Retinal pigment epithelial cell (primary cell): ENCODE measurements around the gene APAF1.
"Not testable (repeated sequence)": the region's sequence is repeated elsewhere in the genome, so short reads cannot be mapped to it uniquely, and the experiment has no call there.

ENCODE experiments used
- DNase-seq: peaks from one replicate; pipeline ENCODE4 v3.0.0-alpha.2; 2010; ENCODE audit warnings: low read depth
- H3K4me3 ChIP-seq: 2 replicates; pipeline ENCODE4 v1.5.1; 2011; ENCODE audit warnings: mild to moderate bottlenecking, low read length, control low read depth, moderate library complexity
- TF ChIP-seq, protein P1 (sequence below): conservative IDR thresholded peaks from 2 replicates; pipeline ENCODE4 v1.5.1; 2011; ENCODE audit warnings: low read depth, low read length, control low read depth, inconsistent platforms

APAF1 gene

GRCh38 chr12:98618952-98619351 lies 26.1 kb upstream of the APAF1 start:
- H3K4me3 ChIP-seq = no peak overlapping the region
- TF ChIP-seq, protein P1, sequence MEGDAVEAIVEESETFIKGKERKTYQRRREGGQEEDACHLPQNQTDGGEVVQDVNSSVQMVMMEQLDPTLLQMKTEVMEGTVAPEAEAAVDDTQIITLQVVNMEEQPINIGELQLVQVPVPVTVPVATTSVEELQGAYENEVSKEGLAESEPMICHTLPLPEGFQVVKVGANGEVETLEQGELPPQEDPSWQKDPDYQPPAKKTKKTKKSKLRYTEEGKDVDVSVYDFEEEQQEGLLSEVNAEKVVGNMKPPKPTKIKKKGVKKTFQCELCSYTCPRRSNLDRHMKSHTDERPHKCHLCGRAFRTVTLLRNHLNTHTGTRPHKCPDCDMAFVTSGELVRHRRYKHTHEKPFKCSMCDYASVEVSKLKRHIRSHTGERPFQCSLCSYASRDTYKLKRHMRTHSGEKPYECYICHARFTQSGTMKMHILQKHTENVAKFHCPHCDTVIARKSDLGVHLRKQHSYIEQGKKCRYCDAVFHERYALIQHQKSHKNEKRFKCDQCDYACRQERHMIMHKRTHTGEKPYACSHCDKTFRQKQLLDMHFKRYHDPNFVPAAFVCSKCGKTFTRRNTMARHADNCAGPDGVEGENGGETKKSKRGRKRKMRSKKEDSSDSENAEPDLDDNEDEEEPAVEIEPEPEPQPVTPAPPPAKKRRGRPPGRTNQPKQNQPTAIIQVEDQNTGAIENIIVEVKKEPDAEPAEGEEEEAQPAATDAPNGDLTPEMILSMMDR = no peak
- no peak for DNase-seq

GRCh38 chr12:98635657-98636323 lies 9.3 kb upstream of the APAF1 start:
- TF ChIP-seq, protein P1 = no peak
- peak; percentile 91 for DNase-seq
- no peak overlapping the region for H3K4me3 ChIP-seq

DNA sequence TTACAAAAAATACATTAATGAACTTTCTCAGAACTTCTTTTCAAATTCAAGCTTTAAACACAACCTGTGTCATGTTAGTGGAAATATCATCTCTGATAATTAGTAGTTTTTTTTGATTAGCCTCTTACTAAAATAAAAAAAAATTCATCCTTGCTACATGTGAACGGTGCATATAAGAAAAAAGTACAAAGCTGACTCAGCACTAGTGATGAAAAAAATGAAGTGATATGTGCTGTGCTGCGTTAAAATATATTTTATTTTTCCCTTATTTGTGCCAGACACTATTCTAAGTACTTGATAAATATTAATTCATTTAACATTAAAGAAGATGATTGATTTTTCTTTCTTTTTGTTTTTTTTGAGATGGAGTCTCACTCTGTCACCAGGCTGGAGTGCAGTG lies 8.0 kb upstream of the APAF1 start:
- H3K4me3 ChIP-seq = no peak overlapping the region
- TF ChIP-seq, protein P1 = no peak
- DNase-seq = no peak

DNA sequence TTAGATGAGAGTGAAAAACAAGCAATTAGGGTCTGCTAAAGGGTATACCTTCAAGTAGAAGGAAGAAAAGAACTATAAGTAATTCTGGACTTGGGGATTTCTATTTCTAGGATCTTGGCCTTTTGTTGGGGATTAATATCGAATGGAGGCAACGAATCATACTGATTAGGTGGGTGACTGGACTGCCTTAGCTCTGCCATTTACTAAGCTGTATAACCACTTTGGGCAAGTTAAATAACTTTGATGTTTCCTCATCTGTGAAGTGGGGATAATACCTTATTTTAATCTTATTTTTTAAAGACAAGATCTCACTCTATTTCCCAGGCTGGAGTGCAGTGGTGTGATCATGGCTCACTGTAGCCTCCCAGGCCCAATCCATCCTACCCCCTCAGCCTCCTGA lies 7.1 kb upstream of the APAF1 start:
- TF ChIP-seq, protein P1 = no peak
- no peak overlapping the region for H3K4me3 ChIP-seq
- DNase-seq = no peak

DNA sequence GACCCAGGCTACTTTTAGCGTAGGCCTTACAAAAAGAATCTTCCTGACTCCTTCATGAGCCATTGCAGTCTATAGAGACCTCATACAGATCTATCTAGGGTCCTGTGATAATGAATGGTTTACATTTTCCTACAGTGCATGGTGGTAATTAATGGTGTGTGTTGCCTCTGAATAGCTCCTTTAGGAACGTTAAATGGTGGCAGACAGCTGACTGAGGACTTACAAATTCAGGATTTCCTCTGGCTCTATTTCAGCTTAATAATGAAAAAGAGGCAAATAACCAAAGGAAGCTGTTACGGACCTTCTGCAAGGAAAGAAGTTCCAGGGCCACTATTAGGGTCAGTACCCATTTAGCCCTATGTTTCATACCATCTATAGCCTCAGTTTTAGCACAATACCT lies 5.6 kb upstream of the APAF1 start:
- TF ChIP-seq, protein P1 = no peak
- H3K4me3 ChIP-seq = no peak overlapping the region
- DNase-seq = no peak

DNA sequence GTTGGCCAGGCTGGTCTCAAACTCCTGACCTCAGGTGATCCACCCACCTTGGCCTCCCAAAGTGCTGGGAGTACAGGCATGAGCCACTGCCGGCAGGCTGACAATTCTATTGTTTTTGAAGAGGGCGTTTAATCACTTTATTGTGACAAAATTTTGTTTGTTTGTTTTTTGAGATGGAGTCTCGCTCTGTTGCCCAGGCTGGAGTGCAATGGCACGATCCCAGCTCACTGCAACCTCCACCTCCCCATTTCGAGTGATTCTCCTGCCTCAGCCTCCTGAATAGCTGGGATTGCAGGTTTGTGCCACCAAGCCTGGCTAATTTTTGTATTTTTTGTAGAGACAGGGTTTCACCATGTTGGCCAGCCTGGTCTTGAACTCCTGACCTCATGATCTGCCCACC lies 2.3 kb upstream of the APAF1 start:
- not testable (repeated sequence) for DNase-seq, H3K4me3 ChIP-seq

DNA sequence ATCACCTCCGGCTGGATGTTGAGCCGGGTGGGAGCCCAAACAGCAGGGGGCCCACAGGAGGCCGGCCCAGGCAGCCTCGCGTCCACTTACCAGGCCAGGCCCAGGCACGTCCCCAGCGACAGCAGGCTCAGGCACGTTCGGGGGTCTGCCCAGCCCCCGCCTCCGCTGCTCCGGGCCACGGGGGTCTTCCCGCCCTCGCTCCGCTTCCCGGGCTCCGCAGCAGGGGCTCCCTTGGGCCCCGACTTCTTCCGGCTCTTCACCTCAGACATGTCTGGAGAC lies 718 bp upstream of the APAF1 start:
- no peak for DNase-seq
- H3K4me3 ChIP-seq = peak overlapping the region; percentile 88
- TF ChIP-seq, protein P1 = peak; percentile 10
